Stimulated activated naive CD4-positive, alpha-beta T cell treated with Interleukin-2 at 50 U/mL for 16 hours (primary cell): ENCODE measurements around the gene TTC23L.

Experiments
- DNase-seq: peaks from one replicate; lab custom pipeline; 2025; lab: John Stamatoyannopoulos, UW

Gene TTC23L

DNA sequence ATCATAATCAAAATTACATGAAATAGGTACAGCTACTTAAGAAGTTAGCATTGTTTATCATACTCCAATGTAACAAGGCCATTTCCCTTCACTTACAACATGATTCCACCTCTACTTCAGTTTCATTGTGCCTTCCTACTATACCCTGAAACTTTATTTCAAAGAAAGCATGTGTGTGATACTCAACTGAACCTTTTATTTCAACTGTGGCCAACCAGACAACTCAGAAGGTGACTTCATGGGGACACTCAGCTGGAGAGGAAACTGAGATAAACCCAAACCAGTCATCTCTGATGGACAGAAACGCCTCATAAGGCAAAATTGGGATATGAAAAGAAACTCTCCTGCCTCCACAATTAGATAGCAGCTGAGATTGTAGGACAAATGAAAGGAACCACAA, 5.9 kb upstream of the TTC23L start:
- DNase-seq: no peak

DNA sequence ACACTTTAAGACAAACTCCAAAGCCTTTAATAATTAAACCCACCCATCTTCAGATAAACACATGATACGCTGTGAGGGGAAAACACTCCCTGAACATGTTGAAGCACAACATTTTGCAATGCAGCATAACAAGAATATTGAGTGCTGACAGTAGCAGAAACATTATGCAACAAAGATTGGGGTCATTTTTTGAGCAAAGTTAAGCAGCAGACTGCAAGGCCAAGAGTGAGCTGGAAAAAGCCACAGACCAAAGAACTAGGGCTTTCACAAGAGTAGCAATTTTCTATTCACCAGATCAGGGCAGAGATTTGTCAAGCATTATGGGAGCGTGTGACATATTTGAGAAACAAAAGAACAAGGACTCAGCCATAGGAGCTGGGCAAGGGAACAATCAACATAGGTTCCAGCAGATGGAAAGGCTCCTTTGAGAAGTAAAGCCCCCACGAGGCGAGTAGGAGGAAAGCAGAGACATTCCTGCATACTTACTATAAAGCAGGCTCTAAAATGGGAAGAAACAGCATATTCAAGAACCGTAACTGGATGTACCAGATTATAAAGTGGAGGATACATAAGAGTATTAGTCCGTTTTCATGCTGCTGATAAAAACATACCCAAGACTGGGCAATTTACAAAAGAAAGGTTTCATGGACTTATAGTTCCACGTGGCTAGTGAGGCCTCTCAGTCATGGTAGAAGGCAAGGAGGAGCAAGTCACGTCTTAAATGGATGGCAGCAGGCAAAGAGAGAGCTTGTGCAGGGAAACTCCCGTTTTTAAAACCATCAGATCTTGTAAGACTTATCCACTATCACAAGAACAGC, 4.8 kb upstream of the TTC23L start:
- DNase-seq: no peak

DNA sequence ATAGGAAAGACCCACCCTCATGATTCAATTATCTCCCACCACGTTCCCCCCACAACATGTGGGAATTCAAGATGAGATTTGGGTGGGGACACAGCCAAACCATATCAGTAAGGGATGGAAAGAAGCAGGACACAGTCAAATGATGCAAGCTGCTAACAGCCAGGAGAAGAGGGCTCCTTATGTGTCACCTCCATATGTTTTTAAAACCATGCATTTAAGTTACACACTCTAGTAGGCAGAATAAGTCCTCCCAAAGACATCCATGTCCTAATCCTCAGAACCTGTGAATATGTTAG, 4.2 kb upstream of the TTC23L start:
- no peak for DNase-seq

DNA sequence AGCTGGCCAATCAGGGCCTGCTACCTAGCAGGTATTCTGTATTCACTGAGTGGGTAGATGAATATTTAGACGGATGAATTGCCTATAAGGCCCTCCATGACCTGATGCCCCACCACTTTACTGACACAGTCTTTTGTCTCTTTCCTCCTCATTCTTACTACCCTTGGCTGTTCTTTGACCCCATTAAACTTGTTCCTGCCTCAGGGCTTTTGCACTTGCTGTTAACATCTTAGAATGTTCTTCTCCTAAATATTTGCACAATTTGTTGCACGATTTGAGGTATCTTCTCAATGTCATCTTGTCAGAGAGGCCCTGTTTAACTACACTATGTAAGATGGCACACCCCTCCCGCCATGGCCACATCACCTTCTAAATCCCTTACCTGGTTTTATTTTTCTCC, 3.3 kb upstream of the TTC23L start:
- DNase-seq: no peak

DNA sequence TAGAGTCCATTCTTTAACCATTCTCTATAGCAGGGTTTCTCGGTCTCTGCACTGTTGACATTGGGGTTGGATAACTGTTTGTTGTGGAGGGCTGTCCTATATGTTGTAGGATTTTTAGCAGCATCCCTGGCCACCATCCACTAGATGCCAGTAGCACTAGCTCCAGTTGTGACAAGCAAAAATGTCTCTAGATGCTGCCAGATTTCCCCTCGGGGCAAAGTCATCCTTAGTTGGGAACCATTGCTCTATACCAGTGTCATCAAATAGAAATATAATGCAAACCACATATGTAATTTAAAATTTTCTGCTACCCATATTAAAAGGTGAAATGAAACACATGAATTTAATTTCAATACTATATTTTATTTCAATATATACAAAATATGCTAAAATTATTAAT, 2.9 kb downstream of the TTC23L start:
- DNase-seq: no peak

DNA sequence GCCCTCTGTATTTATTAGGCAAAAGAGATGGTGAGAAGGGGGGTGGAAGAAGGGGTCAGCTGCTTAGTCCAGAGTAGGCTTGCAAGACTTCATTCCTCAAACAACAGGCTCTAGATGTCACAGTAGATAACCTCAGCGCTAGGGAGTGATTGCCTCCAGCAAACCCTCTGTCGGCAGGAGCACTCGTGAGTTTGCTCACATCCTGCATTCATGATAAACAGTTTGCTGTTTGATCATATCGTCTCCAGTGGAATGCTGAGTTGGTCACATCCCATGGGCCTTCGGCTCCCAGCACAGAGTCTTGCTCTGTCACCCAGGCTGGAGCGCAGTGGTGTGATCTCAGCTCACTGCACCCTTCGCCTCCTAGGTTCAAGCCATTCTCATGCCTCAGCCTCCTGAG, 3.6 kb downstream of the TTC23L start:
- no peak for DNase-seq

DNA sequence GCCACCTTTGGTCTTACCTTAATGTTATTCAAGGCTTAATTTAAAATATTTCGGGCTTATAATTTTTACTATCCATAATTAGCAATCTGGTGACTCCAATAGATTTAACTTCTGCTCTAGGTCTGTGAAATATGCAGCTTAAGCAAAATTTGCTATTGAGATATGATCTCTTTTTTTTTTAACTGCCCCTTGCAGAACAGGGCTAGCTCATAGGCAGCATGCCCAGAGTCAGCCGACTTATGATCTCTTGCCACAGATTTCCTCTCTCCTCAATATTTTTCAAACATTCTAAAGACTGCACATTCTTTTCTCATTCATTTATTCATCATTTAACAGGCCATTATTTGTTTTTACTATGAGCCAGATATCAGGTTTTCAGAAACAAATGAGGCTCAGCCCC, 4.5 kb downstream of the TTC23L start:
- no peak for DNase-seq

DNA sequence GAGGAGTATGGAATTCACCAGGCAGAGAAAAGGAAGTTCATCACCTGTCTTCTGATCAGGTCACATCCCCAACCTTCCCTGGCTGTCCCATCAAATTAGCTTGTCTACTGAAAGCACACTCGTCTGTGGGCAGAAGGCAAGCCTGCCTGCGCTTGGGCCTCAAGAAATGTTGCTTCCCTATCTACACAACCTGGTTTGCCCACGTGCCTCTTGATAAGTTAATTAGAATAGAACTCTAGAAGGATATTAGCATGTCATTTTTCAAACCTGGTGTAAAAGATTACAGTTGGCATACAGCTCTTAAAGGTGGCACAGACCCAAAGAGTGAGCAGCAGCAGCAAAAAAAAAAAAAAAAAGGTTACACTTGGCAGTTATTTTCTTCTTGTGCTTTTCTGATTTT, 5.1 kb downstream of the TTC23L start:
- no peak for DNase-seq

DNA sequence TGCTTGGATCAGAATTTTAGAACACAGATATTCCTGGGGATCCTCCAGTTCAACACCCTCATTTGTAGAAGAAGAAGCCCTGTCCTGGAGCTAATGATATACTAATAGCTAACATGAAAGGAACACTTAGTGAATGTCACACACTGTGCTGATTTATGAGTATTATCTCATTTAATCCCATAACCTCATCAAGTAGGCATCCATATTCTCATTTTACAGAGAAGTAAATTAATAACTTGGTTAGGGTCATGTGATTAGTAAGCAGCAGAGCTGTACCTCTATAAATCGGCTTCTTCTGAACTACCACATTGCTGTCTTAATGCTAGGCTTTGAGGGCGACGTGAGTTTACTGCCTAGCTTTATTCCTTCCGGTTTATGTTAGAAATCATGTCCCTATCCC, 6.0 kb downstream of the TTC23L start:
- no peak for DNase-seq

DNA sequence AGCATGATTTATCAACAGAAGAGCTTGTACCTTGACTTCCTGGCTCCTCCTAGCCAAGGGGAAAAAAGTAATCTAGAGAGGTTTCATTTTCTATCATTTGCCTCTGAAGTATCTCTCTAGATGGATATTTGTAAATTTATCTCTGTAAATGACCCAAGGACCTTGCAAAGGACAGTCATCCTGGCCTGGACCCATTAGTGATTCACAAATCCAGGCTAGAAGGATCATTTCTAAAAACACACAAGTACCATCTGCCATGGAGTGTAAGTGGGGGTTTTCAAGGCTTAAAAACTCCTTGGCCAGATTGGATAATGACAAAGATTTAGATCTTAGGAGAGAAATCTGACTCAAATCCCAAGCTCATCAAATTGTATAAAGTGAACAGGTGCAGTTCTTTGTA, 8.1 kb downstream of the TTC23L start:
- DNase-seq: no peak

DNA sequence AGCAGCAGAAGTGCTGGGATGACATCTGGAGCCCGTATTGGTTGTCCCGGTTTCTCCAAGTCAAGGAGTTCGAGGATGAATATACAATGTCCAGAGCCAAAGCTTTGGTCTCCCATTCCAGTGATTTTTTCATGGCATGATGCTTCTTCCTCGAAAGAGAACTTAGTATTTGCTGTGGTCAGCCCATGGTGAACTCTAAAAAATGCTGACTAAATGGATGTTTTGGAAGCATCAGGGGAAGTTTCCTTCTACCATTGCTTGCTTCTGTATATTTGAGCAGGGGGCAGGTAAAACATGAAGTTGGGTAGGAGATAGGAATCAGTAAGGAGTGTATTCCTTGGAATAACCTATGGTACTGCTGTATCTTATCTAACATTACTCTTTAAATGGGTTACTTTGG, 8.6 kb downstream of the TTC23L start:
- no peak for DNase-seq

DNA sequence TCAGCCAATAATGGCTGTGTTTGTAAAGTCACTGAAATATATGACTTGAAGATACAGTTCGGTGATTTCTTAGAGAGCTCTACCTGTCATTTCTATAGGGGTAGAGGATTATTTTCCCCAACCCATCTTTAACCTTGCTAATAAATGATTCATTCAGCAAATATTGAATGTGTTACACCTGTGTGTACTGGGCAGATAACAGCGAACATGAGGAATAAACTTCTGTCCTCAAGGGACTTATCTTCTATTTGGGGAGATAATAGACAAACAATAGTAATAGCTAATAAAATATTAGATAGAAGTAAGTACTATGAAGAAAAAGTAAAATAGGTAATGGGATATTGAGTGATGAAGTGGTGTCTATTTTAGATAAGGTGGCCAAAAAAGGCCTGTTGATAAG, 9.3 kb downstream of the TTC23L start:
- DNase-seq: no peak

DNA sequence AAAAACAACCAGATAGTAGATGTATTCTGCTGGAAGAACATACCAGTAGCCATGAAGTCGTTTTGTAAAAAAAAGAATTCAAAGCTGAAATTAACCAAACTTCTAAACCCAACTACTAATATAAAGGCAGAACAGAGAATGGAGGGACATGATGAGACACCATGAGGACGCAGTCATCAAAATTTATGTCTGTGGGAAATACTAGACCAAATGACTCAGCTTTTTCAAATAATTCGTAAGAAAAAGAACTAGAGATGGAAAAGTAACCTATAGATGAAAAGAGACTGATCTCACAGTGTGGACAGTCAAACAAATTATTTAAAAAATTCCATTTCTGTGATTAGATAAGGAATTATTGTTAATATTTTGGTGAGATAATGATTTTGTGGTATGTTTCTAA, 10.3 kb downstream of the TTC23L start:
- DNase-seq: no peak

DNA sequence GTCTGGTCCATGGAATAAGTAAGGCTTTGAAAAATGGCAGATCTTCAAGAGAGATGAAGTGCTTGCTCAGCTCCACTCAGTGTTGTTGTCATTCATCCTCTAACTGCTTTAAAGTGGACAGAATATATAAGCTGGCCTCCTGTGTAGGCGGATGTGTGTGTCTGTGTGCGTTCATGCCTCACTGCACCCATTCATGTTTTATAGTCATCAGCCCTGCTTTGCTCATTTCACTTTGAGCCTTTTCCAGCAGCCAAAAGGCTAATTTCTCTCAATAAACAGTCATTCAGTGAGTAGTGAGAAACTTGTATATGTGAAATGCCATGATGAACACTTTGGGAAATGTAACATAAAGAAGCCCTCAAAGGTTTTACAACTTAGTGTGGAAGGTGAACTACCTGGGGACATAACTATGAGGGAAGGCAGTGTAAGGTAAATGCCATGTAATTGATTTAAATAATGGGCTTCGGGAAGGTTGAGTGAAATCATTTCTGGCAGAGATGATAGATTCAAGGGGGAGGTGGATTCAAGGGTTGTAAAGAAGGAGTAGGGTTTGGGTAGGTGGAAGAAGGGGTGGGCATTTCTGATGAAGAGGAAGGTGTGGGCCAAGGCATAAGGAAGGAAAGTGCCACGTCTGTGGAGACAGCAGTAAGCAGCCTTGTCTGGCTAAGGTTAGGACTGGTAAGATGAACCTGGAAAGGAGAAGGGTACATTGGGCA, 15.7 kb downstream of the TTC23L start:
- DNase-seq: no peak

DNA sequence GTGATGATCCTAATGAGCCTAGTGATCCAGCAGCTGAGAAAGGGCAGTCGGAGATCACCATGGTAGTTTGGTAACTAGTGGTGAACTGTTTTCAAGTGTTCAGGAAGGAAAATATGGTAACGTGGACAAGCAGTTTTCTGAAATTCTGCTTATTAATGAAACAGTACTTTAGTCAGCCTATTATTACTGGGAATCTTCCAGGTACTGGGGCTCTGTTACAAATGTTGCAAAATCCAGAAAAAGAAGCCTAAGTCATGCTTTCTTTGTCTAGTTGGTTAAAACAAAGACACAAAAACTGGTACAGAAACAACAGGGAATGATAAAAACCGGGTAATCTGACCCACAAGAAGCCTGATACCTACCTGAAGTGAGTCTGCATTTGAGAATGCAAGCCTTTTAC, 18.2 kb downstream of the TTC23L start:
- no peak for DNase-seq

DNA sequence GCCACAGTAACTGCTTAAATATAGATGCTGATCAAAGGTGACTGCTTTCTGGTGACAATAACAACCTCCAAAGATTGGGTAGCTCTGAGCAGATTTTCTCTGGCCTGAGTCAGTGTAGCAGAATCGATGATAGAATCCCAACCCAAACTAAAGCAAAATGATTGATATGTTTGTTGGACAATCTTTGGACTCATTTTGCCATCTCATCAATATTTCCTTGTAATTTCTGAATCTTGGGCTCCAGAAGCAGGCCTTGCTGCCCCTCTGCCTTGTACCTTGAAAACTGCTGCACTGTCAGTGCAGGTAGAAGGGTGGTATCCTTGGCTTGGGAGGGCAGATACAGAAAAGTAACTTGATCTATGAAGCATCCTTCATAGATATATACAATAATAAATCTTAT, 18.9 kb downstream of the TTC23L start:
- no peak for DNase-seq

DNA sequence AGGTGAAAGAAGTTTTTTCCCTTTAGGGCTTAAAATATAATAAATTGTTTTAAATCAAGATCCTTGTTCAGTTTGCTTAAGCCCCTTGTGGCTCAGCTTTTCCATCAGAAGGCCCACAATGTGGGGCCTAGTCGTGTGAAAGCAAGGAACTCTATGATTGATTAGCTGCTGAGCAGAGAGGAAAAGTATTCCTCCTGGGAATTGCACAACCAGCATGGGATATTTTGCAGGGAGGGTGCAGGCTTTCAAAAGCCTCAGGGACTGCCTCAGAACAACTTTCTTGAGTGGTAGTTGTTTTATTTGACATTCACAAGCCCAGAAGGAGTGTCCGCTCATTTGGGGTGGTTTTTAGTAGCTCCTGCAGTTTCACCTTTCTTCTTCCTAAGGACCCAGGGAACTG, 19.8 kb downstream of the TTC23L start:
- no peak for DNase-seq

DNA sequence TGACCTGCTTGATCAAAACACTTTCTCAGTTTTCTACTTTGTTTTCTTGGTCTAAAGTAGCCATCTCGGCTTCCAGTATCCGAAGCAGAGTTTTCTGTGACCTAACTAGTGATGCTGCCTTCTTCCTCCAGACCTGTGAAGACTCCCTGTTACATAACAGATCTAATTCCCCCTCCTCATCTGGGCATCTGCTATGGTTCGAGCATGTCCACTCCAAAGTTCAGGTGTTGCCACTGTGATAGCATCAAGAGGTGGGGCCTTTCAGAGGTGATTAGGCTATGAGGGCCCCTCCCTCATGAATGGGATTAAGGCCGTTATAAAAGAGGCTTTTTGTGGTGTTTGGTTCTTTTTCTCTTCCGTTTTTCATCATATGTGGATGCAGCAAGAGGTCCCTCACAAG, 20.3 kb downstream of the TTC23L start:
- DNase-seq: no peak

DNA sequence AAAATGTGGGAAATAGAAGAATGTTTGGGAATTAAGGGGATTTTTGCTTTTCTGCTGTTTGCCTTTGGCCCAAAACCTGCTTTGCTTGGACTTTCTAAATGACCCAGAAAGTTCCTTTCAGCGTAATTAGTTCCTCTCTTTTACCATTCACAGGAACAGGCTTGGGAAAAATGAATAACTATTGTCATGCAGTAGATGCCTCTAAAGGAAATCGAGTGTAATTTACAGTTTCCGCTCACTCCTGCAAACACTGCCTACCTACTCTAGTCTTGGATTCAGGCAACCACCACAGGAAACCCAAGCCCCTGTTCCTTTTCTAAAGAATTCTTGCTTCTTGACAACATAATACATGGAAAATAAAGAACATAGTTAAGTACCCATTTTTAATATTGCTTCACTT, 25.0 kb downstream of the TTC23L start:
- DNase-seq: no peak

DNA sequence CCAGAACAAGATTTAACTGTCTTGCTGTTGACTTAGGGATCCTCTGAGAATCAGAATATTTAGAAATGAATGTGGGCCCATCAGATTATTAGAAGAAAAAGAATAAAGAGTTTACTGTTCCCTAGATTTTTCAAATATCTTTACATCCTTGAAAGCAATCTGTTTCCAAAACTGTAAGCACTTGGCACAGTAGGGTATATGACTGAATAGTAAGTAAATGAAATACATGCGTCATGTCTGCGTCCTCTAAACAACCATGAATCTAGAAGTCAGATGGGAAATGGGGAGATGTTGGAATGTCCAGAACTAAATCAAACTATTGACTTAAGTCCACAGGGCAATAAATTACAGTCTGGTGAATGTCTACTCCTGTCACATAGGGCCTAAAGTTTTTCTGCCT, 26.1 kb downstream of the TTC23L start:
- DNase-seq: no peak

DNA sequence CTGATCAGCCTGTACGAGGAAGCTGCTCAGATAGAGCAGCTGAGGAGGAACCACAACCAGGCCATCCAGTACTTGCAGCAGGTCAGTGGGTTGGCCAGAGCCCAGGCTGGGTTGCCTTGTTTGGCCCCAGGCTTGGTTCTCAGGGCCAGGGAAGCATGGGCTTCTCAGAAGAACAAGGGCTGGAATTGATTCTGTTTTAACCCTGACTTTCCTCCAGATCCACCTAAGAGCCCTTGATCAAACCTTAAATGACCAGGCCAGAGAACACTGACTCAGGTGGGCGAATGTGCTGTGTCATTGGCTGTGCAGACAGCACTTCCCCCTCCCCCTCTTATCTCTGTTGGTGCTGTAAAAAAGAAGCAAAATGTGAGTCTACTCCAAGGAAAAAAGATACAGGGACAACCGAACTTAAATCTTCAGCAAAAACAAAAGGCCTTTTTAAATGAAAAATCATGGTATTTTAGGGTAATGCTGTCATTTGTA, 28.1 kb downstream of the TTC23L start:
- no peak for DNase-seq

DNA sequence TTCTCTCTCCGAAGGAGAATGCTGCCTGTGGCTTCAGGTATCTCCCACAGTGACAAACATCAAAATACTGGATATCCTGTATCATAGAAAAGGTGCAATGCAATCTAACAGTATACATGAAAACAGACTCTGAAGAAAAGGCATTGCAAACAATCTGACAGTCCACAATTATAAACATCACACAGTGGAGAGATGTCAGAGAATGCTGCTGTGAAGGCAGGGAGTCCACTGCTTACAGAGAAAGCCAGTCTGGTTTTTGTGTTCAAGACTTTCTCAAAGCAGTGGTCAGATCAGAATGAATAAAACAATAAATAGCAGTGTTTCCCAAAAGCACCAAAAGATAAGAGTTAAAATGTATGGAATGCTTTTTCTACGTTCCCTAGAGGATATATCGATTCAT, 28.7 kb downstream of the TTC23L start:
- no peak for DNase-seq

DNA sequence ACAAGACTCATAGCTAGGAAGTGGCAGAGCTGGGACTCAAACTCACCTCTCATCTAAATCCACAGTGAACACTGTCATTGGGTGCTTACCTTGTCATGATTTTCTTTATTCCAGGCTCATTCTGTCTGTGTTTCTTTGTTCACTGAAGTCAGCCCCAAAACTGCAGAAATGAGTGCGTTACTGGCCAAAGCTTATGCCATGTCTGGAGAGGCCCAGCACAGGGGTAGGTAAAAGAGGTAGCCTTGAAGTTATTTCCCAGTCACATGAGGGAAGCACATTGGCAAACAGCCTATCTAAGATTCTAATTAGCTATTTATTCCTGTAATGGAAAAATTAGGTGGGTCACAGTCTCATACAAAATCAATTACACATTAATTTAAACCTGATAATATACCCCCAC, 29.8 kb downstream of the TTC23L start:
- no peak for DNase-seq

DNA sequence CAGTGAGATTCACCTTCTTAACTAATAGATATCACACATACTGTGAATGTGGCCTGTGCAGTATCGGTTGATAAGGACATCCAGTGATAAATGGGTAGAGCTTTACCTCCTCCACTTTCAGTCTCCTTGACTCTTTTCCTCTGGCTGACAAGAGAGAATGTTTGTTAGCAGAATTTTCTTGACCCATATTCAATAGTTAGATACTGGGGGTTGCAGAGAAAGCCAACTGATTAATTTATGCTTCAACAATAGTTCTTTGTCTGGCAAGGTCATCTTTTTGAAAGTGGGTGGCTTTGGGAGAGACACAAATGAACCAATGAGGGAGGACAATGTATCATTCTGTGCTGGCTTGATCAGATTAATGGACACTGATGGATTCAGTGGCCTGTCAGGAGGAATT, 30.3 kb downstream of the TTC23L start:
- no peak for DNase-seq
